GM10847 (cell line): Measurements from ENCODE around the gene LRRK1.

Experiments
- POLR2A ChIP-seq: IDR thresholded peaks from 2 replicates; pipeline ENCODE4 v1.6.1; 2011; ENCODE audit not compliant: insufficient read length; ENCODE audit errors: extremely low read depth

Gene LRRK1

GRCh38 chr15:101020945-101021344 is 101.8 kb downstream of the LRRK1 start:
- TF ChIP-seq POLR2A: no peak

- TF ChIP-seq POLR2A: no peak
Measured at GRCh38 chr15:101022306-101022705, 103.1 kb downstream of the LRRK1 start.

GRCh38 chr15:101022876-101023275 is 103.7 kb downstream of the LRRK1 start:
- TF ChIP-seq POLR2A: no peak

- TF ChIP-seq POLR2A: no peak
Measured at GRCh38 chr15:101023501-101024072, 104.4 kb downstream of the LRRK1 start.

GRCh38 chr15:101024073-101024695 is 105.0 kb downstream of the LRRK1 start:
- no peak for TF ChIP-seq POLR2A

- TF ChIP-seq POLR2A: no peak
Measured at GRCh38 chr15:101024706-101025500, 105.7 kb downstream of the LRRK1 start.

GRCh38 chr15:101025501-101025885 is 106.3 kb downstream of the LRRK1 start:
- no peak for TF ChIP-seq POLR2A

- TF ChIP-seq POLR2A: no peak
Measured at GRCh38 chr15:101025896-101026631, 106.9 kb downstream of the LRRK1 start.

- no peak for TF ChIP-seq POLR2A
Measured at GRCh38 chr15:101026656-101027272, 107.6 kb downstream of the LRRK1 start.

GRCh38 chr15:101027273-101027901 is 108.2 kb downstream of the LRRK1 start:
- no peak for TF ChIP-seq POLR2A

GRCh38 chr15:101027920-101028319 is 108.8 kb downstream of the LRRK1 start:
- no peak for TF ChIP-seq POLR2A

GRCh38 chr15:101028321-101028720 is 109.2 kb downstream of the LRRK1 start:
- TF ChIP-seq POLR2A: no peak

GRCh38 chr15:101028772-101029438 is 109.7 kb downstream of the LRRK1 start:
- TF ChIP-seq POLR2A: no peak

- no peak for TF ChIP-seq POLR2A
Measured at GRCh38 chr15:101029971-101030661, 111.0 kb downstream of the LRRK1 start.
